ENCODE measurements around the gene SEPTIN14.
"Not testable (repeated sequence)": the region's sequence is repeated elsewhere in the genome, so short reads cannot be mapped to it uniquely, and the experiment has no call there.

The SEPTIN14 gene

DNA sequence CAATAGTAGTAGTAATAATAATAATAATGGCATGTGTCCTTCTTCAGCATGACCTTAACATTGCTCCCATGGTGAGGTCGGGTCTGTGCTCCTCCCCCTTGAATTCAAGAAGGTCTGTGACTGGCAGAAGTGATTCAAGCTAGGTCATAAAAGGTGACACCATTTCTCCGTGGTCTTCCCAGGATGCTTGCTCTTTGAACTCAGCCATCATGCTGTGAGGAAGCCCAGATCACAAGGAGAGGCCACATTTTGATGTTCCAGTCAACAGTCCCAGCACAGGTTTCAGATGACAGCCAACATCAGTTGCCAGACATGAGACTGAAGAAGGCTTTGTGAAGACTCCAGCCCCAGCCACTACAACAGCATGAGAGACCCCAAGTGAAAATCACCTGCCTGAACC, 83.9 kb downstream of the SEPTIN14 start:
- DNase-seq = no peak

DNA sequence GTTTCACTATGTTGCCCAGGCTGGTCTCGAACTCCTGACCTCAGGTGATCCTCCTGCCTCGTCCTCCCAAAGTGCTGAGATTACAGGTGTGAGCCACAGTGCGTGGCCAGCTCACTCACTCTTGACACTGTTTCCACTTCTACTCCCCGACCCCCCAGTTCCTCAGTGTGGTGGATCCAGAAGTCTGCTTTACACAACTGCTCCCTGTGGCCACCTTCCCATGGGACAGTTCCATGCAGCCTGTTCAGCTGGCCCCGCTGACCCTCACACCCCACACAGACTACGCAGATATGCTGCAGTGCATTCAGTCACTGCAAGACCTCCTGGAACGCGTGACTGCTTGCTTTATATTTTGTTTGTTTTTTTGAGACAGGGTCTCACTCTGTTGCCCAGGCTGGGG, 86.4 kb downstream of the SEPTIN14 start:
- no peak for DNase-seq

DNA sequence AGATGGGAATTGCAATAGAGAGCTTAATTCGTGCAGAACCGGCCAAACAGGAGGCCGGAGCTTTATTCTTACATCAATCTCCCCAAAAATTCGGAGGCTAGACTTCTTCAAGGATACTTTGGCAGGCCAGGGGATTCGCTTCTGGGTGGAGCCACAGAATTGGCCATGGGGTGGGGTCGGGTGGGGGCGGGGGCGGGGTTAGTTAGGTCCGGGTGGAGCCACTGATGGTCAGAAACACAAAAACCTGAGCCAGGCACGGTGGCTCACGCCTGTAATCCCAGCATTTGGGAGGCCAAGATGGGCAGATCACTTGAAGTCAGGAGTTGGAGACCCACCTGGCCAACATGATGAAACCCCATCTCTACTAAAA, 87.5 kb downstream of the SEPTIN14 start:
- no peak for DNase-seq

DNA sequence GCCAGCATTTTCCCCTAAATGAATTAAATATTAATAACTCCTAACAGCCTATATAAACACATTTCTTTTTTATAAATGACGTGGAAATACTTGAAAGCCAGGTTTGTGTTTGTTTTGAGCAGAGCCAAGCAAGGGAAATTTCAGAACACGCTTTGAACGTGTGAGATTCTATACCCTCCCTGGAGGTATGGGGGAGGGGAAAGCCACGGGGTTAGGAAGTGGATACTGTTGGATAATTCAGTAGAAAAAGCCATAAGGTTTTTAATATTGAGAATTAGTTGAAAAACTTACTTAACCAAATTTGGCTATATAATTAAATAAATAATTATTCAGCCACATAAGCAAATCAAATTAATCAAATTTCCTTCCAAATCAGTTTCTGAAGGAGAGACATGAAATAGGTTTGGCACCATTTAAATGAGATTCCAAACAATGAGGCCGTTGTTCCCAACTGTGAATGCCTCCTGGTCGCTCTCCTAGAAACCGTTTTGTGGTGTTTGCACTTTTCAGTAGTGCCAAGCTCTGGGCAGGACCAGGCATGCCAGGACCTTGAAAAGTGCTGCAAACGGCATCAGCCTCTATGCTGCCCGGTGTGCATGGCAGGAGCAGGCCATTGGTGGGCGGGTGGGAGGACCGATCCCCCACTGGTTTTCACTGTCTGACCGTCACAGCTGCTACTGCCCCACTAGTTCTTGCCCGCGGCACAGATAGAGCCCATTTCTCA, 88.1 kb downstream of the SEPTIN14 start:
- DNase-seq = no peak

DNA sequence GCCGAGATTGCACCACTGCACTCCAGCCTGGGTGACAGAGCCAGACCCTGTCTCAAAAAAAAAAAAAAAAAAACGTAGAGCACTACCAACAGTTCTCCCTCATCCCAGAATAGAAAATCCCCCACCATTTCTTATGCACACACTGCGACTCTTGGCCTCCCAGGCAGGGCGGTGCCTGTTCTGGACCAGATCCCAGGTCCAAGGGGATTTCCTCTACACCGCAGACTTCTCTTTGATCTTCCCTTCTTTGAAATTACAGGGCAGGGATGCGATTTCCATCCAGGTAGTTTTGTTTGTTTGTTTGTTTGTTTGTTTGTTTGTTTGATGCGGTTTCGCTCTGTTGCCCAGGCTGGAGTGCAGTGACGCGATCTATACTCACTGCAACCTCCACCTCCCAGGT, 91.8 kb downstream of the SEPTIN14 start:
- DNase-seq = no peak

DNA sequence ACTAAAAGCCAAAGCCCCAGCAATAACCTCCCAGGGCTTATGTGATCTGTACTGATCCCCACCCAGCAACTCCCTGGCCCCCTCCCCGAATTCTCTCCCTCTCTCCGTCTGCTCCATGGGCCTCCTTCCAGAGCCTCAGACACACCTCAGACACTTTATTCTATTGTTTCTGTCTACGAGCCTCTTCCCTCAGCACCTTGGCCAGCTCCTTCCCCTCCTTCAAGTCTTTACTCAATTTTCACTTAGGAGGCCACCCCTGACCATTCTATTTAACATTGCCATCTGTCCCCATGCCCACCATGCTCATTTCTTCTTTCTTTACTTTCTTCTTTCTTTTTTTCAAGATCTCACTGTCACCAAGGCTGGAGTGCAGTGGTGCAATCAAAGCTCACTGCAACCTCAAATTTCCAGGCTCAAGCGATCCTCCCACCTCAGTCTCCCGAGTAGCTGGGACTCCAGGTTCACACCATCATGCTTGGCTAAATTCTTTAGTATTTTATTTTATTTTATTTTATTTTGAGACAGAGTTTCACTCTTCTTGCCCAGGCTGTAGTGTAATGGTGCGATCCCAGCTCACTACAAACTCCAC, 109.2 kb downstream of the SEPTIN14 start:
- DNase-seq = peak in 1 of 2 experiments; percentile 4

DNA sequence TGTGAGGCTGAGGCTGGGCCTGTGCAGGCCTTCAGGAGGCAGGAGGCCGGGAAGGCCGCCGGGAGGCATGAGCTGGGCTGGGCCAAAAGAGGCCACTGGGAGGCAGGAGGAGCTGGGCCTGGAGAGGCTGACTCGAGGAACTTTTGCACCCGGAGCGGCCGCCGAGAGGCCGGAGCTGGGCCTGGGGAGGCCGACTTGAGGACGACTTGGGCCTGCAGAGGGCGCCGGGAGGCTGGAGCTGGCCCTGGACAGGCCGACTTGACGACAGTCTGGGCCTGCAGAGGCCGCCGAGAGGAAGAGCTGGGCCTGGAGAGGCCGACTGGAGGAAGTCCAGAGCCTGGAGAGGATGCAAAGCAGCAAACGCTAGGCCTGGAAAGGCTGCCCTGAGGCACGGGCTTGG, 117.8 kb downstream of the SEPTIN14 start:
- DNase-seq = not testable (repeated sequence)

All from Kasumi-1 (cell line).